GM18517 (cell line): ENCODE measurements around the gene DTX1.

ENCODE experiments used
- ATAC-seq: cut with Tn5 transposase; IDR thresholded peaks from one replicate; pipeline ENCODE4 v1.9.1; 2021; ENCODE audit warnings: mild to moderate bottlenecking, moderate library complexity; ENCODE audit not compliant: unreplicated experiment

Gene DTX1

DNA sequence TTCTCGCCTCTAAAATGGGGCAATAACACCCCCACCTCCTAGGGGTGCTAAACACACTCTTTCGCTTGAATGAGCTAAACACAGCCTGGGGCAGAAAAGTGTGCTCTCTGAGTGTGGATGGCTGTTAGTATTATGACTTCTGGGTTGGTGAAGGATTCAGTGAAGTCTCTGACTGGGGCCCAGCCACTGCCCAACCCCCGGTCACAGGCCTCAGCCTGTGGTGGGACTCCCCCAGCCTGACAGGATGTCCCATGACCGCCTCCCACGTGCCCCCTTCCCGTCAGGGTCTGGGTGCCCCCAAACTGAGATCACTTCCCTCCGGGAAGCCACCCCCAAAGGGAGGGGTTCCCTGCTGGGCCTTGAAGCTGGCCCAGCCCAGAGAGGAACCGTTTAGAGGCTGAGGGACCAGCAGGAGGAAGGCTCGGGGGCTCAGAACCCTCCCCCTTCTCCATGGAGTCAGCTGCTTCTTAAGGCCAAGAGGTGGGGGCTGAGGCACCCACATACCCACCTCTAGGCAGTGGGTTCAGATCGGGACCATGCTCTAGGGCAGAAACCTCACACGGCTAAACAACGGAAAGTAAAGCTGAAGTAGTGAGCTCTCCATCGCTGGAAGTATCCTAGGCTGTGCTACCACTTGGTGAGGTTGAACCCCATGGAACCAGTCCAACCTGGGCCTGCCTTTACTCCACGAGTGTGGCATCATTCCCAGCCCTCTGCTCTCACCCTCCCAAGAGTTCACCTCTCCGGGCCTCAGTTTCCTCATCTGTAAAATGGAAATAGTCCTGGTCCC, 13.8 kb downstream of the DTX1 start:
- no peak for ATAC-seq

DNA sequence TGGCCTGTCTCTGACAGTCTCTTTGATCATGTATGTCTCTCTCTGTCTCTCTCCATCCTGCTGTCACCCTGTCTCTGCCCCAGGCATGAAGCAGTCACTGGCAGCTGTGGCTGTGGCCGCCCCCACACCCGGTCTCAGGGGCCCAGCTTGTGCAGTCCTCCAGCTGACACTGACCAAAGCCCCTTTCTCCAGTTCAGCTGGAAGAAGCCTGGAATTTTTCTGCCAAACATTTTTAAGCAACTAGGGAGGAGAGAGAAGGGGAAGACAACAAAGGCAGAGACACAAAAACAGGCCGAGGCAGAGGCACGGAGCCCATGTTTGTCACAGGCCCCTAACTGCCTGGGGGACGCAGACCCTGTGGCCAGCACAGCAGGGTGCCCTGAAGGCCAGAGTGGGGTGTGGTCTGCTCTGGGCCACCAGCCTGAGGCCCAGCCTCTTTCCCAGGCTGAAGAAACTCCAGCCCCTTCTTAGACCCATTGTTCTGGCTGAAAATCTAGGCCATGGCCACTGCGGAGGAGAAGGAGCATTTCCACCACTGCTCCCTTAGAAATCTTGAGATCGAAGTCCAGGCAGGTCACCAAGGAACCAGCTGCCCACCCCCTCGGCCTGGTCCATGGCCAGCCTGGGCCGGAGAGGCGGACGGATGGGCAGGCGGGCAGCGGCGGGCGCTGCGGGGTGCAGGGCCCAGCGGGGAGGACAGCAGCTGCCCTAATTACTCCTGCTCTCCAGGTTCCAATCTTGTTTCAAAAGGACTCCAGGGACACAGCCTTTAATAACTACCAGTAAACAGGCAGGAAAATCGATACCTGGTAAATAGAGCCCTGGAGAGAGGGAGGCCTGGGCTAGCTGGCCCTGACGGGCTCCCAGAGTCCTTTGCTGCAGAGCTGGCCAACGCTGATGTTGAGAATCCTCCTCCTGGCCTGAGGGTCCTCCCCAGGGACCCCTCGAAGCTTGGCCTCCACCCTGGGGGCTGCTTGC, 14.9 kb downstream of the DTX1 start:
- ATAC-seq: no peak

DNA sequence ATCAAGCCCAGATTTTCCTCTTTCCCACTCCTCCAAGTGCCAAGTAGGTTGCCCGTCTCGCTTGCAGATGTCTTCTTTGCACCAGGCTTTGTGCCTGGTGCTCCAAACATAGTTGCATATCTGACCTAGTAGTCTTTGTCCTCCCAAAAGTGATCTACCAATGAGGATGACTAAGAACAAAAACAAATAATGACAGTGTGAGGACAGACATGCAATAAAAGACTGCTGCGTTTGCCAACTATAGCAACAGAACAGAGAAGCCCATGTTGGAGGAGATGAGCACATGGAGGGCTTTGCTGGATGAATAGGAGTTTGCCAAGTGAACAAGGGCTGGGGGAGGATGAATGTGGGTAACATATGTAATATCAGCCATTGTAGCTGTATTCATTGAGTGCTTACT, 15.6 kb downstream of the DTX1 start:
- no peak for ATAC-seq

- no peak for ATAC-seq
Measured at GRCh38 chr12:113073586-113073985, 17.1 kb downstream of the DTX1 start.

GRCh38 chr12:113075137-113075683, 18.7 kb downstream of the DTX1 start:
- ATAC-seq: peak; percentile 91

- ATAC-seq: no peak
Measured at GRCh38 chr12:113077057-113077858, 20.7 kb downstream of the DTX1 start.

DNA sequence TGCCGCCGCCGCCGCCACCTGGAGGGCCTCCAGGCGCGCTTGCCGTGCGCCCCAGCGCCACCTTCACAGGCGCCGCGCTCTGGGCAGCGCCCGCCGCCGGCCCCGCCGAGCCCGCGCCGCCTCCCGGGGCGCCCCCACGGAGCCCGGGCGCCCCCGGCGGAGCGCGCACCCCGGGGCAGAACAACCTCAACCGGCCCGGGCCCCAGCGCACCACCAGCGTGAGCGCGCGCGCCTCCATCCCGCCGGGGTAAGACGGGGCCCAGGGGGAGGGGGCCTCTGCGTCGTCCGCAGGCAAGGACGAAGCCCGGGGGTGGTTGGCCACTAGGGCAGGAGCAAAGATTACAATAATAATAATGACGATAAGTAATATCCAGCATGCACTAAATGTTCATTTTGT, 21.3 kb downstream of the DTX1 start:
- no peak for ATAC-seq

DNA sequence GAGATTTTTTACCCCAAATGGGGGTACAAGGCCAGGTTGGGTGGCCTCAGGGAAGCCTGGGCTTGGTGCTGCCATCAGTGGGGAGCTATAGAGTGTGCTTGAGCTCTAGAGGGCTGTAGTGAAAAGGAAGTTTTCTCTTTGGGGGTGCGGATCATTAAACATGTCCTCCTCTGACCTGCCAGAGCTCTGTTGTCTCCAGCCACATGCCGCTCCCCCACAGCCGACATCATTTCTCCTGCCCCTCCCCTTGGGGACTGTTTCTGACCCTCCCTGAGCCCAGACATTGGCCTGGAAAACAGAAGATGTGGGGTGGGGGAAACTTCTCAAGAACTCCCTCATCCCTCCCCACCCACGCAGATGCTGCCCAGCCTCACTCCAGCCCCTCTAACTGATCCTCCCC, 25.3 kb downstream of the DTX1 start:
- ATAC-seq: no peak

- ATAC-seq: no peak
Measured at GRCh38 chr12:113082486-113083148, 26.1 kb downstream of the DTX1 start.

GRCh38 chr12:113083863-113084435, 27.4 kb downstream of the DTX1 start:
- ATAC-seq: no peak

DNA sequence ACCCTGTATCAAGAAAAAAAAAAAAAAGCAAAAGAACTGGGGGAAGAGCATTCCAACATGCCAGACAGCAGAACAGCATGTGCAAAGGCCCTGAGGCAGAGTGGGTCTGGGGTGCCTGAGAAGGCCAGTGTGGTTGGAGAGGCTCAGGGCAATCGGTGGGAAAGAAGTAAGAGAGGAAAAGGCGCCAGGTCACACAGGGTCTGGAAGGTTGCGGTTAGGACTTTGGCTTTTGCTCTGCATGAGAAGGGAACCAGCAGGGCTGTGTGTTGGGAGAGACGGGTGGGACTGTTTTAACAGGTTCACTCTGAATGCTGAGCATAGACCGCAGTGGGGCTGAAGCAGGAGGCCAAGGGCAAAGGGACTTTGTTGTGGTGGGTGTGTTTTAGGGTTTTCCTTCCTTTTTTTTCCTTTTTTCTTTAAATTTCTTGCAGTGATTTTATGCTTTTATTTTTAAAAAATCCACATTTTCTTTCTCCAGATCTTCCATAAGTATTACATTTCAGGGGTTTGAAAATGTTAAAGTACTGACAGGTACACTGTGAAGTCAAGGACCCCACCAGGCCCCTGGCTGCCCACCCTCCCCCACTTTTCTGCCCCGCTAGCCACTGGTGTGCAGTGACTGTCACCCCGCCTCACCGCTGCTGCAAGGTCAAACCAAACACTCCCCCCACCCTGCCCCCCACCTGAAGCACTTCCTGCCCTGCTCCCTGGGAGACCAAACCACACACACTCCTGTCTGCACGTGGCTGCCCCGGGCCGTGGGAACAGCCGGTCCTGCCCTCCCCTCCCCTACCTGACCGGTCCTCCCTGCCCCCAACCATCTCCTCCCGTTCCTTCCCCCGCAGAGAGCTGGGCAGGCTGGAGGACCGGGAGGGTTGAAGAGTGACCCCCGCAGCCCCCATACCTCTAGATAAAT, 30.0 kb downstream of the DTX1 start:
- ATAC-seq: no peak

DNA sequence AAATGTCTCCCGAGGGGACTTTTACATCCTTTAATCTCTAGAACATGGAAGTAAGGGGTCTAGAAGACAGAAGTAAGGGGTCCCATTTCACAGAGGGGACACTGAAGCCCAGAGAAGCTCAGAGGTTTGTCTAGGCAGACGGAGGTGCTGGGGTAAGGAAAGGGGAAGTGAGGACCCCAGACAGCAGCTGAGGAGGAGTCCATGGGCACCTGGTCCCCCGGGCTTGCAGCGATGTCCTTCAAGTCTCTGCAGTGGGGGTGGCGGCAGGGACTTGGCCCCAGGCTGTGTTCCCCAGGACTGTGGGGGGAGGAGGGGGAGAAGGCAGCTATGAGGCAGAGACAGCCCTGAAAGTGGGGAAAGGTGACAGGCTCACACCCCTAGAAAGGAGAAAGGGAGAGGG, 30.7 kb downstream of the DTX1 start:
- ATAC-seq: no peak

DNA sequence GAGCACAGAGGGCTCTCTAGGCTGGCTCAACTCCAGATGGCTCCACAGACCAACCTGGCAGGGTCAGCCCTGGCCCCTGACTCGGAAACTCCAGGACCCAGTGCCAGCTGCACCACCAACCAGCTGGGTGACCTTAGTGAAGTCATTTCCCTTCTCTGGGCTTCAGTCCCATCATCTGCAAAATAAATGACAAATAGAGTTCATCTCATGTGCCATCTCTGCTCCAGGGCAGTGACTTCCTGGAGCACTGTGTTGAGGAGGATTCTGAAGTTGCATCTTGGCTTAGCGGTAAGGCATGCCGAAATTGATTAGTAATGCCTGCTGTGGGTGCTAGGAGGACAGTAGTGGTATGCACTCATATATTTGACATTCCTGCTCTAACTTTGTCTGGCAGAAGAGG, 31.5 kb downstream of the DTX1 start:
- no peak for ATAC-seq

- no peak for ATAC-seq
Measured at GRCh38 chr12:113088971-113089756, 32.6 kb downstream of the DTX1 start.

- ATAC-seq: no peak
Measured at GRCh38 chr12:113089839-113090238, 33.3 kb downstream of the DTX1 start.

GRCh38 chr12:113090740-113091139, 34.2 kb downstream of the DTX1 start:
- ATAC-seq: no peak

DNA sequence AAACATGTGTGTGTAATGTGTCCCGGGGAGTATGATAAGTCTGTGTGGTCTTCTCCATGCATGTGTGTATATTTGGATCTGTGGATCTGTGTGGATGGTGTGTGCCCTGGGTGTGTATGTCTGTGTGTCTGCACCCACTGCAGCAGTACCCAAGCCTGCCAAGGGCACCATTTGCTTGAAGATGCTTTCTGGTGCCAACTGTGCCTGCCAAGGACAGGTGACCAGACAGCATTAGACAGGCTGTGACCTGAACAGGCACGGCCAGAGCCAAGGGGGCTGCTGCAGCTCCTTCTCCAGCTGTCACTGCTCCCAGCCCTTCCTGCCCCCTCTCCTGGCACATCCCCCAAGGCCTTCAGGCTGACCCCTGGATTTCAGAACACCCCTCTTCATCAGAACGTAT, 35.0 kb downstream of the DTX1 start:
- no peak for ATAC-seq
